Iris pigment epithelial cell (primary cell): Measurements from ENCODE around the gene TMEM233.
"Not testable (repeated sequence)": the region's sequence is repeated elsewhere in the genome, so short reads cannot be mapped to it uniquely, and the experiment has no call there.

Experiments
- DNase-seq: peaks from one replicate; pipeline ENCODE4 v3.0.0-alpha.2; 2011; ENCODE audit warnings: low read depth

TMEM233 gene

DNA sequence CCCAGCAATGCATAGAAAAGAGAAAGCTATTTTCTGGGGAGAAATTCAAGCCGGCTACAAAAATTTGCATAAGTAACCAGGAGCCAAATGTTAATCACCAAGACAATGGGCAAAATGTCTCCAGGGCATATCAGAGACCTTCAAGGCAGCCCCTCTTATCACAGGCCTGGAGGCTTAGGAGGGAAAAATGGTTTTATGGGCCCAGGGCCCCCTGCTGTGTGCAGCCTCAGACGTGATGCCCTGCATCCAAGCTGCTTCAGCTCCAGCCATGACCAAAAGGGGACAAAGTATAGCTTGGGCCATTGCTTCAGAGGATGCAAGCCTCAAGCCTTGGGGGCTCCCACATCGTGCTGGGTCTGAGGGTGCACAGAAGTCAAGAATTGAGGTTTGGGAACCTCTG lies 15.8 kb downstream of the TMEM233 start:
- DNase-seq = no peak

DNA sequence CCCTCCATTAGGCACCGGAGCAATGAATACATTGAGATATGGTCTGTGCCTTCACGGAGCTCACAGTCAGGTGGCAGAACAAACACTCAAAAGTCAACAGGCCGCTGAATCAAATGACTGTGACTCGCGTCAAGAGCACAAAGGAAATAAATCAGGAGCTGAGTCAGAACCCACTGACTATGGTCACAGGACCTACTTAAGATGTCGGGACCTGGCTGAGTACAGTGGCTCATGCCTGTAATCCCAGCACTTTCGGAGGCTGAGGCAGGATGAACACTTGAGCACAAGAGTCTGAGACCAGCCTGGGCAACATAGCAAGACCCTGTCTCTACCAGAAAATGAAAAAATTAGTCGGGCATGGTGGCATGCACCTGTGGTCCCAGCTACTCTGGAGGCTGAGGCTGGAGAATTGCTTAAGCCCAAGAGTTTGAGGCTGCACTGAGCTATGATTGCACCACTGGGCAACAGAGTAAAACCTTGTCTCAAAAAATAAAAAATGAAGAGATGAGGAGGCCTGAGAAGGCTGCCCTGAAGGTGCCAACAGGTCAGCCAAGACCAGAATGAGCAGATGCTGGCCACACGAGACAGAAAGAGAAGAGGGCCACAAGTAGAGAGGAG lies 19.9 kb downstream of the TMEM233 start:
- peak; percentile 52 for DNase-seq

DNA sequence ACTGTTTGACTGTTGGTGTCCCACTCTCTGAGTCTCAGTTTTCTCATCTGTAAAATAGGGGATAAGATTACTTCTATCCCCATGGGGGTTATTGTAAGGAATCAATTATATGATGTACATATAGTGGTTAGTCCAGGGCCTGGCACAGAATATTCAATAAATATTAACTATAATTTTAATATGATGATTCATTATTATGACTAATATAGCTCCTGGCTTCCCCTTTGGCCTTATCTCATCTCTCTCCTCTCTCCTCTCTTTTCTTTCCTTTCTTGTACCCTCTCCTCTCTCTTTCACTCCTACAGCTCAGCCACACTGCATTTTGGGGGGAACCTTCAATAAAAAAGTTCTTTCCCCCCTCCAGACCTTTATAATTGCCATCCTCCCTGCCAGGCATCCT lies 21.1 kb downstream of the TMEM233 start:
- peak; percentile 7 for DNase-seq

DNA sequence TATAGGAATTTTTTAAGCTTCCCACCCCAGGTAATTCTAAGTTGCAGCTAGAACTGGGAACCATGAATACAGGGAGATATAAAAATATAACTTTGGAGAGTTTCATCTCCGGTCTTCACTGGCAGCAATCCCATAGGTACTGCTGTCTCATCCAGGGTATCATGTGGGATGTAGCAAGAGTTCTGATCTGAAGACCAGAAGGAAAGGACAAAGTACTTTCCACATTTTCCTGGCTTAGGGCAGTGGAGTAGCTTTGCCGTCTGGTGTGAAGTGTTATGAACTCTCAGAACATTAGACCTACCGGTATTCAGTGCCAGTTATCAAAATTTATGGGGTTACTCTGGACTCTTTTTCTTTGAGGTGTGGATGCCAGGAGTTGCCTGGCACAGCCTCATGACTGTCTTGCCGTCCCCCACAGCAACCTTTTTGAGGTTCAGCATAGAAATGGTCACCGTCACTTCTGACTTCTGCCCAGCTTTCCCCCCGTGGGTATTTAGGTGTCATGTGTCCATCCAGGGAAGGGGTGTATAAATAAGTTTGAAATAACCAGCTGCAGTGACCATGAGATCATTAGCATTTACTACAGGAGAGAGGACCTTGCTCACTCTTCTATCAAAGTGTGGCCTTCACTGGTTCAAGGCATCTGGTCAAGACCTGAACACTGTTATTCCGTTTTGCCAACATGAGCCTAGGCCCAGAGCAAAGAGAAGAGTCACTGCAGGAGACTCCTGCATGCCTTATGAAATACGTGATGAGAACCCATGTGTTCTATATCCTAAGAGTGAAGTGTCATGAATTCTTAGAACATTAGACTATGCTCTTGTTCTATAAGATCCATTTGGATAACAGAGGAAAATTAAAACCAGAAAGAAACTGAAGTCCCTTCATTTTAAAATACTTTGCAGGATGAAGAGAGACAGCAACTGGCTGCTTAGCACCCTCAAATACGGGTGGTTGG lies 22.2 kb downstream of the TMEM233 start:
- DNase-seq = peak; percentile 13

DNA sequence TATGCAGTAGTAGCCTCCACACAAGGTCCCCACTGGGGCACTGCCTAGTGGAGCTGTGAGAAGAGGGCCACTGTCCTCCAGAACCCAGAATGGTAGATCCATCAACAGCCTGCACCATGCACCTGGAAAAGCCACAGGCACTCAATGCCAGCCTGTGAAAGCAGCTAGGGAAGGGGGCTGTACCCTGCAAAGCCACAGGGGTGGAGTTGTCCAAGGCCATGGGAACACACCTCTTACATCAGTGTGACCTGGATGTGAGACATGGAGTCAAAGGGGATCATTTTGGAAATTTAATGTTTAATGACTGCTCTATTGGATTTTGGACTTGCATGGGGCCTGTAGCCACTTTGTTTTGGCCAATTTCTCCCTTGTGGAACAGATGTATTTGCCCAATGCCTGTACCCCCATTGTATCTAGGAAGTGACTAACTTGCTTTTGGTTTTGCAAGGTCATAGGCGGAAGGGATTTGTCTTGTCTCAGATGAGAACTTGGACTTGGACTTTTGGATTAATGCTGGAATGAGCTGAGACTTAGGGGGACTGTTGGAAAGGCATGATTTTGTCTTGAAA lies 24.8 kb downstream of the TMEM233 start:
- DNase-seq = not testable (repeated sequence)

DNA sequence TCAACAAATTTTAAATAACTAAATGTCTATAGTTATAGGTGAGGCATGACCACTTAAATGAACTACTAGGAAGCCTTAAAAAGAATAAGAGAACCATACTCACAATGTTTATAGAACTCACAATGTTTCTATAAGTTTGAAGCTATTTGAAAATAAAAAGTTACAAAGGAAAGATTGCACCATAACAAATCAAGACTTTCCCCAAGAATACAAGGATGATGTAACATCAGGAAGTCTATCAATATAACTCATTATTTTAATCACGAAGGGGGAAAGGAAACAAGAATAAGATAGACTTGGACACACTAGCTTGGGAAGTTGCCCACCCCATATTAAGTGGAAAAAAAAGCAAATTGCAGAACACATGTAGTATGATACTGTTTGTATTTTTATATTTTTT lies 26.9 kb downstream of the TMEM233 start:
- DNase-seq = no peak

DNA sequence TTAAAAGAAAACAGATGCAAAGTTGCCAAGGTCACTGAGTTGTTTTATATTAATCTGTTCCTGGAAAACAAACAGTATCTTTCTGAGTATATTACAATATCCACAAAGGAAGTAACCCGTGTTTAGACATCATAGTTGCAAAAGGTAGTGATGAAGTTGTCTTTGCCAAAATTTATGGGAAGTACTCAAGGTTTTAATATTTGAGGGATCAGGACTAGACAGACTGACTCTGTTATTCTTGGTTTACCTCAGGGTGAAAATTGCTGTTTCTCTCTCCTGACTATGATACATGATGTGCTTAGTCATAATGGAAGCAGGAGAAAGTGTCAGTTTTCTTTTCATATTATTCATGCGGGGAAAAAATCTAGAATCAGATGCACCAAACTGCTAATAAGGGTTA lies 28.3 kb downstream of the TMEM233 start:
- DNase-seq = peak; percentile 48

DNA sequence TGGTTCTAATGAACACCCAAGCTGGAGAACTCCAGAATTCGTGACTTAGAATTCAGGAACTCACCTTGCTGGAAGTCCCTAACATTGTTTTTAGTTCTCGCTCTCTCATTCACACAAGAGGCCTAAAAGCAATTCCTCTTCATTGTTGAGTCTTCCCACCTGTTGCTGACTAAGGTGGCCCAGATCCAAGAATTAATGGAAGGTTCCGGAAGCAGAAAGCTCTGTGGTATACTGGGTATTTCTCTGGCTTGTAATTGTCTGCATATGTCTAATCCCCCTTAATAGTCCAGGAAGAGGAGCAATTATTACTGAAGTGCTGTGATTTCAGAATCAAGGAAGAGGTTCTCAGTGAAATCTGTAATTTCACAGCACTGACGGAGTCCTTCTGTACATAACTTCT lies 31.4 kb downstream of the TMEM233 start:
- no peak for DNase-seq

DNA sequence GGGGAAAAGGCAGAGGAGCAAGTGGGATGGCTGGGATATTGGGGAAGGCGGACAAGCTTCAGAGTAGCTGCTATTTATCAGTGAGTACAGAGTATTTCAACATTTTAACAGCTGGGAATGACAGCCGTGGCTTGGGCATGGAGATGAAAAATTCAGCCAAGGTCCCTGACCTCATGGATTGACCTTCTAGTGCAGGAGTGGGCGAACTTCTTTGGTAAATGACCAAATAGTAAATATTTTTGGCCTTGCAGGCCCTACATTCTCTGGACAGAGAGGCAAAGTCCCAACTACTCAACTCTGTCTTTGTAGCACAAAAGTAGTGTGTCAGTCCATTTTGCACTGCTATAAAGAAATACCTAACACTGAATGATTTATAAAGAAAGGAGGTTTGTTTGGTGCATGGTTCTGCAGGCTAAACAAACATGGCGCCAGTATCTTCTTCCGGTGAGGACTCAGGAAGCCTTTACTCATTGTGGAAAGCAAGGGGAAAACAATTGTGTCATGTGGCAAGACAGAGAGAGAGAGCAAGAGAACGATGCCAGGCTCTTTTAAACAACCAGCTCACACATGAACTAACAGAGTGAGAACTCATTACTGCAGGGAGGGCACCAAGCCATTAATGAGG lies 33.6 kb downstream of the TMEM233 start:
- no peak for DNase-seq

DNA sequence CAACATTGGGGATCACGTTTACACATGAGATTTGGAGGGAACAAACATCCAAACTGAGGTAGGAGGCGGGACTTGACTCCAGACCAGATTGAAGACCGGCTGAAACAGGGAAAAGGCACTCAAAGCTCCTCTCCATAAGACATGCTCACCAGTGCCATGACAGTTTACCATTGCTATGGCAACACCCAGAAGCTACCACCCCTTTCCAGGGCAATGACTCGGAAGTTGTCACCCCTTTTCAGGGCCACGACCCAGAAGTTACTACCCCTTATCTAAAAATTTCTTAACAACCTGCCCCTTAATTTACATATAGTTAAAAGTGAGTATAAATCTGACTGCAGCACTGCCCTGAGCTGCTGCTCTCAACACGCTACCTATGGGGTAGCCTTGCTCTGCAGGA lies 34.1 kb downstream of the TMEM233 start:
- DNase-seq = no peak

DNA sequence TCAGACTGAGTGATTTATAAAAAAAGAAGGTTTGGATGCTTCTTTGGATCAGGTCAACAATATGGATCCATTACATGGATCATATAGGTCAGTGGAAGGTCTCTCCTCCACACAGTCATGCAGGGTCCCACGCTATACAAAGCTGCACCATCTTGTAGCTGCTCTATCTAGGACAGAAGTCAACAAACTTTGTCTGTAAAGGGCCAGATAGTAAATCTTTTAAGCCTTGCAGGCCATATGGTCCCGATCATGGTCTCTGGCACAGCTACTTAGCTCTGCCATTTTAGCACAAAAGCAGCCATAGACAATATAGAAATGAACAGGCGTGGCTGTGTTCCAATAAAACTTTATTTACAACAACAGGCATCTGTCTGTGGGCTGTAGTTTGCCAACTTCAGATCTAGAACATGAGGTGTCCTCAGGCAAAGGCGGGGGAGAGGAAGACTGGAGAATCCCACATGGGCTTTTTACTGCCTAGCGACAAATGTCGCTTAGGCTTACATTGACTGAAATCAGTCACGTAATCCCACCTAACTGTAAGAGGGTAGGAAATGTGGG lies 36.7 kb downstream of the TMEM233 start:
- DNase-seq = no peak

DNA sequence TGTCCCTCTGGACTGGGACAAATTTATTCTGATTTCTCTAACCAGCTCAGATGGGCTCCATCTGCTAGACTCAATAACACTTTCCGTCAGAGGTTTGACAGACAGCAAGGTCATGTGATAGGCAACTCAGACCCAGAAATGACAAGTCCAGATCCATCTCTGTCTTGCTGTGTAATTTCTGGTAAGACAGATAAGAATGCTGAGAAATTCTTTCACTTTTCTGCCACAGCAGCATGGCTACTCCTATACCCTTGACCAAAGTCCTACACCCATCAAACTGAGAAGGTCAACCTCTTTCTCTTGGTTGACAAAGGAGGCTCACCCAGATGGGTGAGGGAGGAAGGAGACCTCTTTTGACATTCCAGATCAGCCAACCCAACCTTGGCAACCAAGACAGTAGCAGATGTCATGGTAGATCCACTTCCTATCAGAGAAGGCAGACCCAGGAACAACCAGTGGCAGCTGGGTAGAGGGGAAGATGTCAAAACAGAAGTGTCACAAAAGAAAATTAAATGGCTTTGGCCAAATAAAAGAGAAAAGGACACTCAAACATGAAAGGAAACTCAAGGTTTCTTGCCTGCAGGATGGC lies 37.5 kb downstream of the TMEM233 start:
- DNase-seq = no peak

DNA sequence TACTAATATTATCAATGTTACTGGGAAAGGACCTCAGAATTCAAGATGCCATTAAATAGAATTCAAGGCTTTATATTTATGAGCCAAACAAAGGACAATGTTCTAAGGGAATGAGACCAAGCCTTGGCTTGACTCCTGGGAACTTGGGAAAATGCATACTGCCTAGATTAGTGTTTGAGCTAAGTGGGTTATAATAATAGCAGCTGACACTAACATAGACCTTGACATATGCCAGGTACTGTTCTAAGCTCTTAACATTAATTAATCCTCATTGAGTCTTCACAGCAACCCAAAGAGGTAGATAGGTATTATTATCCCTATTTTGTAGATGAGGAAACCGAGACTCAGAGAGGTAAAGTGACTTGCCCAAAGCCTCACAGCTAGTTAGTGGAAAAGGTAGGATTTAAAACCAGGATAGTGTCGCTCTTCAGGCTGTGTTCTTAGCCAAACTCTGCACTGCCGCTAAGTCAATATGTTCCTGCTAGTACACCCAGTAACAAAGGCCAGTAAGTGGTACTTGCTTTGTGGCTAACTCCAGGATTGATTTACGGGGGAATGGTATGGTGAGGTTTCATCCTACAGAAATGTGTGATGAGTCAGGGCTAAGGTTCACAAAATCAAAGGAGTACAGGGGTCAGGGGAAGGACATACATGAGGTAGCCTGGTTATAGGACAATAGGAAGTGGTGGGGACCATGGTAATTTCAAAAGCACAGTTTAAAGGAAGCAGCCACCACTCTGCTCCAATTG lies 38.5 kb downstream of the TMEM233 start:
- DNase-seq = peak; percentile 39

DNA sequence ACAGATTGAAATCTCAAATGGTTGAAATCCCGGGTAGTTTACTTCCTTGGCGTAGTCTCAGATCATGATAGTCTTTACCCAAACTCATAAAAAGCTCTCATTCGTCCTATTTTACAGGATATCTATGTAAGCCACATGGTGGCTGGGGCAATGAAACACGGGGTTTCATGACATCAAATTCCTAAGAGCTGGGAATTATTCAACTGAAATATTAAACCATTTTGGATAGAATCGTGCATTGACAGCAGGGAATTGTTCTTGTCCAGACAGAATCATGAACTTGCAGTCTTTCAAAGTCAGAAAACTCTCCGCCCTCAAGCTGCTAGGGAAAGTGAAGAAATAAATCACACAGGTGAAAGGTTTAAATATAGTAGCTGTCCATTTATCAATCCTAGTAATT lies 41.2 kb downstream of the TMEM233 start:
- no peak for DNase-seq

DNA sequence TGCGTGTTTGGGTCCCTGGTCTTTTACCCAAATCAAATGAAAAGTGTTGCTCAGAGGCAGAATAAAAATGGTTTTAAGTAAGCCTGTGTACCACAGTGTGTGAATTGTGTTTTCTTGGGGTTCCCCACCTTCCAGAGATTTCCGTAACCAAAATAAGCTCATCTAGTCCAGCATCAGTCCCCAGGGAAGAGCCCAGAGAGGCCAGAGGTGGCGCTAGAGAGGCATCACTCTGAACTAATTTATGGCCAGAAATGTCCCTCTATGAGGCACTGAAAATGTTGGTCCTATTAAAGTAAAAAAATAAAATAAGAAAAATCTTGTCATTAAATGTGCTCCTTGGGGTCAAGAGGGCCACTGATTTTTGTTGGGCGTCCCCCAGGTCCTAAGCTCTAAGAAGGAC lies 49.4 kb downstream of the TMEM233 start:
- DNase-seq = no peak

DNA sequence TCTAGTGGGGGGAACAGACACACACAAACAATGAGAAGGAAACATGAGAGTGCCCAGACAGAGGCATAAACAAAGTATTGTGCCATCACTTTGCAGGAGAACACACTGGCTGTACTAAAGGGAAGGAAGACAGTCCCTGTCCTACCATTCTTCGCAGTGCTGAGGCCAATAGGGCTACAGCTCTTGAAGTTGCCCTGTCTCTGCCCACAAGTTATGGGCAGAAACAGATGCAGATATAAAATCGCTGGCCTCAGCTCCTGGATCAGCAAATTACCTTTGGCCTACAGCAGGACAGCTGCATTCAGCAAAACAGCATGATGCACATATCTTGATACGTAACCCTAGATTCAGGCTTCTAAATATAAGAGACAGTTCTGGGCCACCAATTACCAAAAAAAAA lies 51.4 kb downstream of the TMEM233 start:
- DNase-seq = no peak

DNA sequence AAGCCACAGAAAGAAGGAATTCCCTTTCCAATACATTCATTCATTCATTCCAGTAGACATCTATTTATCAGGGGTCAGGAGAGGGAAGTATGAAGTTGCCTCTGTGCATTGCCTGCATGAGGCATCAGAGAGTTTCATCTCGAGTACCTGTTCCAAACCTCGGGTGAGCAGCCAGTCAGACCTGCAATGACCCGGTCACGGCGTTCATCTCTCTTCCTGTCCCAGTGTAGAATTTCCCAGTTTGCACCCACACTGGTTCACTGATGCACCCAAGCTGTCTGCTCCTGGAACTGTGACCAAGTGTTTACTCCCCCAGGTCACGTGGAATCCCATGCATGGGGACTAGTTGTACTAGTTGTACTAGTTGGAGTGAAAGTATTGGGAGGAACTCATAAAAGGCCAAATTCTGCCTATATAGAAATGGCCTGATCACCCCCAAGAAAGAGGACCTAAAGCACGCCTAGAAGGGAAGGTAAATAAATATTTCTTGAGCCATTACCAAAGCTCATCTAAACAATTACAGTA lies 52.0 kb downstream of the TMEM233 start:
- DNase-seq = no peak

DNA sequence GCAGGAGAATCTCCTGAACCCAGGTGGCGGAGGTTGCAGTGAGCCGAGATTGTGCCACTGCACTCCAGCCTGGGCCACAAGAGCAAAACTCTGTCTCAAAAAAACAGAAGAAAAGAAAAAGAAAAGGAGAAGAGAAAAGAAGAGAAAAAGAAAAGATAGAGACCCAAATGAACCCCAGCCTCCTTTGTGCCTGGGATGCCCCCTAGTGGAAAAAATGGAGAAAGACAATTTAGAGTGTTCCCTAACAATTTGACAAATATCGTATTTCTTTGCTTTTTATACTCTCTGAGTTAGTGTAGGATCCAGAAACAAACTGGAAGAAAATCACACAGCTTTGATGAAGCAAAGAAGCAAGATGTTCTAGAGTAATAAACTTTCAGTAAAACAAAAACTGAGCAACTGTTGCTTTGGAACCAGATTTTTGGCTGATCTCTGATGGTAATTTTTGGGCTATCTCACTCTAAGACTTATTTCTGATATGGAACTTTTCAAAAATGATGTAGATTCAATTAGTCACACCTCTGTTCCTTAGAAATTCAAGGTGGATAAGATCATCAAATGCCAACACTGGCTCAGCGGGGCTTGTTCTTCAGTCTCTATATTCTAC lies 55.7 kb downstream of the TMEM233 start:
- peak; percentile 10 for DNase-seq

DNA sequence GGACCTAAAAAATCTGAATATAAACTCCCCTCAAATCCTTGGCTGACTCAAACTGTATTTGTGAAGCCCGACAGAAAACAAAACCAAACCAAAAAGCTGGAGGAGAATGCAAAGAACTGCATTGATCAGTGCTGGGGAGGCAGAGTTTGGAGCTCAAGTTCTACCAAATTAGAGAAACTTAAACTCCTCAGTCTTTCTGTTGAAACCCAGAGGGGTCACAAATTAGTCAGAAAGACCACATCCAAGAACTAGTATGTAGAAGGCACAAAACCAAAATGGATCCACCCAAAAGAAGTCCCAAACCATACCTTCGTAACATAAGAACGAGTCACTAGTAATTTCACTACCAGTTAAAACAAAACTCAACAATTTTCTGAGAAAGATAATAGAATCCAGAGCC lies 59.1 kb downstream of the TMEM233 start:
- DNase-seq = no peak

DNA sequence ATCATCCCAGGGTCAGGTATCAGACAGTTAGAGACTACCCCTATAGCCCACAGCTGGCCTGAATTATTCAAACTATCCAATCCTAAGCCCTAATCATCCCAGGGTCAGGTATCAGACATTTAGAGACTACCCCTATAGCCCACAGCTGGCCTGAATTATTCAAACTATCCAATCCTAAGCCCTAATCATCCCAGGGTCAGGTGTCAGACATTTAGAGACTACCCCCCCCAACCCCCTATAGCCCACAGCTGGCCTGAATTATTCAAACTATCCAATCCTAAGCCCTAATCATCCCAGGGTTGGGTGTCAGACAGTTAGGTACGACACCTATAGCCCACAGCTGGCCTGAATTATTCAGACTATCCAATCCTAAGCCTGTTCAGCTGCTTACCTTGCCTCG lies 63.4 kb downstream of the TMEM233 start:
- DNase-seq = not testable (repeated sequence)

DNA sequence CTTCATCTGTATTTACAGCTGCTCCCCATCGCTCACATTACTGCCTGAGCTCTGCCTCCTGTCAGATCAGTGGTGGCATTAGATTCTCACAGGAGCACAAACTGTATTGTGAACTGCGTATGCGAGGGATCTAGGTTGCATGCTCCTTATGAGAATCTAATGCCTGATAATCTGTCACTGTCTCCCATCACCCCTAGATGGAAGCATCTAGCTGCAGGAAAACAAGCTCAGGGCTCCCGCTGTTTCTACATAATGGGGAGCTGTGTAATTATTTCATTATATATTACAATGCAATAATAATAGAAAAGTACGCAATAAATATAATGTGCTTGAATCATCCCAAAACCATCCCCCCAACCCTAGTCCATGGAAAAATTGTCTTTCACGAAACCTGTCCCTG lies 64.6 kb downstream of the TMEM233 start:
- DNase-seq = not testable (repeated sequence)
